H9 (cell line): Measurements from ENCODE around the gene IGLL1. TPM values are rescaled to one million over a fixed set of nuclear protein-coding genes. Genes with fewer than 3 reads are reported as not detected.

ENCODE experiments used
- DNase-seq: peaks from one replicate; pipeline ENCODE4 v3.0.0-alpha.2; 2017
- H2AFZ ChIP-seq: one replicate; pipeline ENCODE4 v1.6.1; 2013; ENCODE audit warnings: mild to moderate bottlenecking, low read length, control low read depth, moderate library complexity
- H2AK5ac ChIP-seq: 2 replicates; pipeline ENCODE4 v1.6.1; 2013; ENCODE audit warnings: low read length, control low read depth, mixed read lengths; ENCODE audit not compliant: insufficient read length
- H2BK120ac ChIP-seq: one replicate; pipeline ENCODE4 v1.6.1; 2013; ENCODE audit warnings: low read depth, mild to moderate bottlenecking, low read length, control low read depth, inconsistent platforms; ENCODE audit not compliant: poor library complexity, severe bottlenecking
- H2BK12ac ChIP-seq: 2 replicates; pipeline ENCODE4 v1.6.1; 2013; ENCODE audit warnings: low read length, control low read depth, mixed read lengths, low read depth; ENCODE audit not compliant: insufficient read length
- H2BK15ac ChIP-seq: 2 replicates; pipeline ENCODE4 v1.6.1; 2013; ENCODE audit warnings: low read depth, low read length, control low read depth
- H2BK20ac ChIP-seq: one replicate; pipeline ENCODE4 v1.6.1; 2013; ENCODE audit warnings: low read depth, mild to moderate bottlenecking, low read length, control low read depth, inconsistent platforms; ENCODE audit not compliant: poor library complexity, severe bottlenecking
- H2BK5ac ChIP-seq: 2 replicates; pipeline ENCODE4 v1.6.1; 2013; ENCODE audit warnings: low read length, control low read depth, mixed read lengths; ENCODE audit not compliant: insufficient read length
- H3K14ac ChIP-seq: 2 replicates; pipeline ENCODE4 v1.6.1; 2013; ENCODE audit warnings: low read length, control low read depth; ENCODE audit not compliant: insufficient read depth
- H3K18ac ChIP-seq: 2 replicates; pipeline ENCODE4 v1.6.1; 2013; ENCODE audit warnings: low read depth, mild to moderate bottlenecking, mixed read lengths, low read length, control low read depth; ENCODE audit not compliant: insufficient read length
- H3K23ac ChIP-seq: 2 replicates; pipeline ENCODE4 v1.6.1; 2013; ENCODE audit warnings: low read length, control low read depth, mixed read lengths, low read depth; ENCODE audit not compliant: insufficient read length
- H3K23me2 ChIP-seq: 2 replicates; pipeline ENCODE4 v1.6.1; 2013; ENCODE audit warnings: low read depth, mild to moderate bottlenecking, mixed read lengths, low read length, control low read depth; ENCODE audit not compliant: insufficient read length, poor library complexity, severe bottlenecking
- H3K27ac ChIP-seq: 2 replicates; pipeline ENCODE4 v1.5.1; 2013; ENCODE audit warnings: low read length, control low read depth, mixed read lengths, low read depth; ENCODE audit not compliant: insufficient read length
- H3K27me3 ChIP-seq: 2 replicates; pipeline ENCODE4 v1.6.1; 2013; ENCODE audit warnings: low read length, control low read depth, inconsistent platforms; ENCODE audit not compliant: insufficient read depth
- H3K4ac ChIP-seq: 2 replicates; pipeline ENCODE4 v1.6.1; 2013; ENCODE audit warnings: low read depth, mild to moderate bottlenecking, control low read depth, inconsistent platforms, low read length, moderate library complexity
- H3K4me1 ChIP-seq: 2 replicates; pipeline ENCODE4 v1.6.1; 2013; ENCODE audit warnings: low read length, control low read depth, inconsistent platforms; ENCODE audit not compliant: insufficient read depth
- H3K4me2 ChIP-seq: 2 replicates; pipeline ENCODE4 v1.6.1; 2013; ENCODE audit warnings: low read length, control low read depth, mixed read lengths; ENCODE audit not compliant: insufficient read length, insufficient read depth
- H3K56ac ChIP-seq: 2 replicates; pipeline ENCODE4 v1.6.1; 2013; ENCODE audit warnings: low read depth, mild to moderate bottlenecking, mixed read lengths, low read length, control low read depth; ENCODE audit not compliant: insufficient read length
- H3K79me1 ChIP-seq: 2 replicates; pipeline ENCODE4 v1.6.1; 2013; ENCODE audit warnings: low read depth, mild to moderate bottlenecking, moderate library complexity, low read length, control low read depth, inconsistent platforms; ENCODE audit not compliant: insufficient read depth, poor library complexity, severe bottlenecking
- H3K79me2 ChIP-seq: 2 replicates; pipeline ENCODE4 v1.6.1; 2013; ENCODE audit warnings: low read length, control low read depth, inconsistent platforms; ENCODE audit not compliant: insufficient read depth
- H3K9ac ChIP-seq: 2 replicates; pipeline ENCODE4 v1.6.1; 2013; ENCODE audit warnings: low read length, control low read depth, mixed read lengths; ENCODE audit not compliant: insufficient read length; ENCODE audit errors: extremely low read depth
- H3K9me3 ChIP-seq: one replicate; pipeline ENCODE4 v1.6.1; 2013; ENCODE audit warnings: low read depth, low read length, inconsistent platforms; ENCODE audit not compliant: control insufficient read depth
- H3T11ph ChIP-seq: one replicate; pipeline ENCODE4 v1.6.1; 2013; ENCODE audit warnings: mild to moderate bottlenecking, low read length, control low read depth, inconsistent platforms
- H4K20me1 ChIP-seq: one replicate; pipeline ENCODE4 v1.6.1; 2013; ENCODE audit not compliant: control insufficient read depth, insufficient read length, insufficient read depth
- H4K5ac ChIP-seq: 2 replicates; pipeline ENCODE4 v1.6.1; 2013; ENCODE audit warnings: low read depth, mild to moderate bottlenecking, mixed read lengths, low read length, control low read depth; ENCODE audit not compliant: insufficient read length
- H4K8ac ChIP-seq: replicated peaks from 2 replicates; pipeline ENCODE4 v1.6.1; 2013; ENCODE audit warnings: low read length, control low read depth, mixed read lengths, low read depth; ENCODE audit not compliant: insufficient read length
- H4K91ac ChIP-seq: 2 replicates; pipeline ENCODE4 v1.6.1; 2013; ENCODE audit warnings: low read depth, mild to moderate bottlenecking, moderate library complexity, mixed read lengths, low read length, control low read depth; ENCODE audit not compliant: insufficient read length
- H3K27ac Mint-ChIP-seq, 3 experiments: 2 replicates in 2 of 3; 3 replicates in 1 of 3; pipeline ENCODE4 v1.8.0; 2020 to 2021; ENCODE audit warnings: mixed read lengths in 3 of 3, mild to moderate bottlenecking in 1 of 3, moderate library complexity in 1 of 3
- H3K27me3 Mint-ChIP-seq: 2 replicates; pipeline ENCODE4 v1.8.0; 2021; ENCODE audit warnings: low read depth, mild to moderate bottlenecking, moderate library complexity, mixed read lengths
- H3K36me3 Mint-ChIP-seq, 3 experiments: 2 replicates in 2 of 3; 3 replicates in 1 of 3; pipeline ENCODE4 v1.8.0; 2020 to 2021; ENCODE audit warnings: low read depth in 3 of 3, mixed read lengths in 3 of 3; ENCODE audit not compliant: insufficient read depth in 1 of 3
- H3K4me1 Mint-ChIP-seq, 2 experiments: 2 replicates each; pipeline ENCODE4 v1.8.0; 2020; ENCODE audit warnings: mixed read lengths in 2 of 2
- H3K4me3 Mint-ChIP-seq, 2 experiments: 2 replicates in 1 of 2; 3 replicates in 1 of 2; pipeline ENCODE4 v1.8.0; 2020 to 2021; ENCODE audit warnings: mild to moderate bottlenecking in 2 of 2, mixed read lengths in 2 of 2, moderate library complexity in 1 of 2
- H3K9me3 Mint-ChIP-seq, 2 experiments: 2 replicates in 1 of 2; 3 replicates in 1 of 2; pipeline ENCODE4 v1.8.0; 2020; ENCODE audit warnings: mild to moderate bottlenecking in 2 of 2, mixed read lengths in 2 of 2, moderate library complexity in 1 of 2
- WGBS: extraction: QIAGEN DNeasy Blood & Tissue Kit; methylation state at CpG from one replicate; pipeline ENCODE4 v1.1.7; 2013; ENCODE audit warnings: missing lambda C conversion rate, low lambda C conversion rate, mixed read lengths; ENCODE audit not compliant: insufficient read length; ENCODE audit errors: extremely low coverage; 5-methylcytosine and 5-hydroxymethylcytosine counted together
- total RNA-seq: library from RNA; stranded (reverse); gene quantifications from 2 replicates; pipeline ENCODE4 v1.2.1, GENCODE V29; 2021
- TF ChIP-seq, protein P1 (sequence below): fragments of 200-600 bp; sonication (generic); conservative IDR thresholded peaks from 3 replicates; pipeline ENCODE4 v1.8.0; 2021; ENCODE audit warnings: antibody characterized with exemption, mild to moderate bottlenecking

IGLL1 gene
- total RNA-seq, 1 experiment from 2014 or later, result not detected

GRCh38 chr22:23534201-23534850, 45.8 kb downstream of the IGLL1 start:
- no peak overlapping the region for H3K9ac ChIP-seq
- peak overlapping the region; percentile 39 for H3K18ac ChIP-seq
- H2AK5ac ChIP-seq, result no peak overlapping the region
- peak overlapping the region; percentile 38; the same call in 1 of the 2 replicates for H3K4ac ChIP-seq
- H4K5ac ChIP-seq, result no peak overlapping the region
- no peak overlapping the region for H3K56ac ChIP-seq
- no peak overlapping the region; a peak in 1 of 5 replicates for H3K4me3 Mint-ChIP-seq
- no peak overlapping the region for H3T11ph ChIP-seq
- no peaks in the 10 kb centered on the region; a peak in 1 of 5 replicates for H3K9me3 Mint-ChIP-seq
- H3K27ac Mint-ChIP-seq, result peak overlapping the region in 1 of 3 experiments; percentile 57; a peak in 1 of 7 replicates
- H2BK20ac ChIP-seq, result peak overlapping the region; percentile 32
- peaks cover 28% of the 10 kb centered on the region; the same call in 1 of the 2 replicates for H3K4me1 ChIP-seq
- H3K9me3 ChIP-seq, result no peaks in the 10 kb centered on the region
- peak overlapping the region; percentile 3 for H2BK120ac ChIP-seq
- no CpG with 5 or more reads among the region's 10 CpGs for WGBS
- no peak overlapping the region for H2BK12ac ChIP-seq
- no peak overlapping the region for H3K23ac ChIP-seq
- peaks cover 67 to 81% of the 10 kb centered on the region in 2 experiments for H3K4me1 Mint-ChIP-seq
- H2BK15ac ChIP-seq, result no peak overlapping the region
- TF ChIP-seq, protein P1, sequence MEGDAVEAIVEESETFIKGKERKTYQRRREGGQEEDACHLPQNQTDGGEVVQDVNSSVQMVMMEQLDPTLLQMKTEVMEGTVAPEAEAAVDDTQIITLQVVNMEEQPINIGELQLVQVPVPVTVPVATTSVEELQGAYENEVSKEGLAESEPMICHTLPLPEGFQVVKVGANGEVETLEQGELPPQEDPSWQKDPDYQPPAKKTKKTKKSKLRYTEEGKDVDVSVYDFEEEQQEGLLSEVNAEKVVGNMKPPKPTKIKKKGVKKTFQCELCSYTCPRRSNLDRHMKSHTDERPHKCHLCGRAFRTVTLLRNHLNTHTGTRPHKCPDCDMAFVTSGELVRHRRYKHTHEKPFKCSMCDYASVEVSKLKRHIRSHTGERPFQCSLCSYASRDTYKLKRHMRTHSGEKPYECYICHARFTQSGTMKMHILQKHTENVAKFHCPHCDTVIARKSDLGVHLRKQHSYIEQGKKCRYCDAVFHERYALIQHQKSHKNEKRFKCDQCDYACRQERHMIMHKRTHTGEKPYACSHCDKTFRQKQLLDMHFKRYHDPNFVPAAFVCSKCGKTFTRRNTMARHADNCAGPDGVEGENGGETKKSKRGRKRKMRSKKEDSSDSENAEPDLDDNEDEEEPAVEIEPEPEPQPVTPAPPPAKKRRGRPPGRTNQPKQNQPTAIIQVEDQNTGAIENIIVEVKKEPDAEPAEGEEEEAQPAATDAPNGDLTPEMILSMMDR, result no peak
- no peak overlapping the region for H2BK5ac ChIP-seq
- peak overlapping the region; percentile 41 for H3K4me2 ChIP-seq
- H3K14ac ChIP-seq, result peak overlapping the region; percentile 54
- no peaks in the 10 kb centered on the region for H3K79me2 ChIP-seq
- no peaks in the 10 kb centered on the region; a peak in 1 of 7 replicates for H3K36me3 Mint-ChIP-seq
- H2AFZ ChIP-seq, result no peak overlapping the region
- no peak overlapping the region for H3K27ac ChIP-seq
- DNase-seq, result peak; percentile 41
- no peaks in the 10 kb centered on the region; the same call in 1 of the 2 replicates for H3K27me3 ChIP-seq
- peaks cover 46% of the 10 kb centered on the region for H3K27me3 Mint-ChIP-seq
- H4K8ac ChIP-seq, result no peak overlapping the region
- H4K91ac ChIP-seq, result peak overlapping the region; percentile 72
- no peaks in the 10 kb centered on the region for H3K79me1 ChIP-seq
- H4K20me1 ChIP-seq, result no peaks in the 10 kb centered on the region
- H3K23me2 ChIP-seq, result peaks cover 3% of the 10 kb centered on the region
